IMR-90 (cell line): ENCODE results near the gene MRPS25. TPM values are rescaled to one million over a fixed set of nuclear protein-coding genes. Genes with fewer than 3 reads are reported as not detected.

Source experiments
- ATAC-seq: fragments of 200-7000 bp; cut with Tn5 transposase; 2 replicates; pipeline ENCODE4 v1.9.1; 2020; ENCODE audit warnings: low read depth, mild to moderate bottlenecking, moderate library complexity
- BruUV-seq: library from RNA; stranded (reverse); fragments of 400-500 nt; replicated peaks from 2 replicates; lab custom pipeline; 2021; lab: Mats Ljungman, UMichigan
- CTCF ChIA-PET: fragments of 300-600 bp; formaldehyde crosslinking; extraction: SDS; loops from one replicate; lab custom pipeline; 2021; ENCODE audit warnings: antibody characterized with exemption; lab: Yijun Ruan, JAX
- POLR2A ChIA-PET: fragments of 300-600 bp; sonication (Branson Sonifier 250); formaldehyde crosslinking; loops from one replicate; lab custom pipeline; 2022; ENCODE audit warnings: antibody characterized with exemption; ENCODE audit not compliant: unreplicated experiment; lab: Charles Lee
- DNase-seq: peaks from one replicate; pipeline ENCODE4 v3.0.0; 2013
- H2AFZ ChIP-seq: replicated peaks from 2 replicates; pipeline ENCODE3; 2013; ENCODE audit warnings: low read length, mild to moderate bottlenecking; ENCODE audit not compliant: poor library complexity
- H2AK5ac ChIP-seq: 2 replicates; pipeline ENCODE4 v1.6.1; 2013; ENCODE audit warnings: low read depth, low read length, inconsistent platforms
- H2AK9ac ChIP-seq: replicated peaks from 2 replicates; pipeline ENCODE3; 2013; ENCODE audit warnings: mild to moderate bottlenecking, low read depth, low read length, moderate library complexity; ENCODE audit not compliant: poor library complexity
- H2BK120ac ChIP-seq: 2 replicates; pipeline ENCODE4 v1.6.1; 2013; ENCODE audit warnings: low read depth, low read length, inconsistent platforms
- H2BK15ac ChIP-seq: 3 replicates; pipeline ENCODE4 v1.6.1; 2013; ENCODE audit warnings: low read depth, low read length, inconsistent platforms
- H2BK20ac ChIP-seq: 2 replicates; pipeline ENCODE4 v1.6.1; 2013; ENCODE audit warnings: low read depth, mild to moderate bottlenecking, inconsistent platforms, low read length, moderate library complexity
- H2BK5ac ChIP-seq: 2 replicates; pipeline ENCODE4 v1.6.1; 2013; ENCODE audit warnings: mild to moderate bottlenecking, low read depth, low read length, inconsistent platforms; ENCODE audit not compliant: poor library complexity, severe bottlenecking
- H3K14ac ChIP-seq: replicated peaks from 2 replicates; pipeline ENCODE4 v1.6.1; 2013; ENCODE audit warnings: low read depth, low read length, inconsistent platforms
- H3K18ac ChIP-seq: 2 replicates; pipeline ENCODE4 v1.6.1; 2013; ENCODE audit warnings: low read depth, low read length, control low read depth
- H3K23ac ChIP-seq: 2 replicates; pipeline ENCODE4 v1.6.1; 2013; ENCODE audit warnings: low read depth, low read length, inconsistent platforms
- H3K27ac ChIP-seq: 2 replicates; pipeline ENCODE4 v1.5.1; 2013; ENCODE audit warnings: mild to moderate bottlenecking, control low read depth, low read length; ENCODE audit not compliant: insufficient read depth
- H3K27me3 ChIP-seq: 2 replicates; pipeline ENCODE4 v1.6.1; 2013; ENCODE audit warnings: low read length; ENCODE audit not compliant: control insufficient read depth, insufficient read depth
- H3K36me3 ChIP-seq: 2 replicates; pipeline ENCODE4 v1.6.1; 2013; ENCODE audit warnings: low read length, mixed read lengths; ENCODE audit not compliant: control insufficient read depth, insufficient read depth
- H3K4ac ChIP-seq: 2 replicates; pipeline ENCODE4 v1.6.1; 2013; ENCODE audit warnings: low read depth, low read length, inconsistent platforms
- H3K4me1 ChIP-seq: 2 replicates; pipeline ENCODE4 v1.6.1; 2013; ENCODE audit warnings: low read length, mixed read lengths; ENCODE audit not compliant: control insufficient read depth, insufficient read depth
- H3K4me2 ChIP-seq: 2 replicates; pipeline ENCODE4 v1.6.1; 2013; ENCODE audit warnings: low read depth, mild to moderate bottlenecking, control low read depth, low read length, moderate library complexity
- H3K4me3 ChIP-seq: 2 replicates; pipeline ENCODE4 v1.5.1; 2013; ENCODE audit warnings: low read depth, mild to moderate bottlenecking, control low read depth, low read length, moderate library complexity; ENCODE audit not compliant: insufficient read depth
- H3K56ac ChIP-seq: 2 replicates; pipeline ENCODE4 v1.6.1; 2013; ENCODE audit warnings: low read length, inconsistent platforms; ENCODE audit not compliant: insufficient read depth; ENCODE audit errors: extremely low read depth
- H3K79me1 ChIP-seq, 2 experiments: 2 replicates each; pipeline ENCODE4 v1.6.1; 2013; ENCODE audit warnings: low read length in 2 of 2, inconsistent platforms in 1 of 2, low read depth in 1 of 2
- H3K9ac ChIP-seq: 2 replicates; pipeline ENCODE4 v1.6.1; 2013; ENCODE audit warnings: low read depth, low read length, control low read depth
- H3K9me1 ChIP-seq: 2 replicates; pipeline ENCODE4 v1.6.1; 2013; ENCODE audit warnings: low read length, inconsistent platforms; ENCODE audit not compliant: insufficient read depth
- H3K9me3 ChIP-seq: 2 replicates; pipeline ENCODE4 v1.6.1; 2013; ENCODE audit warnings: low read length; ENCODE audit not compliant: control insufficient read depth, insufficient read depth
- H4K20me1 ChIP-seq: 2 replicates; pipeline ENCODE4 v1.6.1; 2013; ENCODE audit warnings: low read length, inconsistent platforms; ENCODE audit not compliant: insufficient read depth
- H4K5ac ChIP-seq: 2 replicates; pipeline ENCODE4 v1.6.1; 2013; ENCODE audit warnings: mild to moderate bottlenecking, low read depth, low read length, control low read depth
- H4K8ac ChIP-seq, 2 experiments: 2 replicates each; pipeline ENCODE4 v1.6.1; 2013; ENCODE audit warnings: low read depth in 2 of 2, low read length in 2 of 2, control low read depth in 1 of 2, inconsistent platforms in 1 of 2
- H4K91ac ChIP-seq: 2 replicates; pipeline ENCODE4 v1.6.1; 2013; ENCODE audit warnings: low read depth, low read length, inconsistent platforms; ENCODE audit not compliant: insufficient read depth
- BHLHE40 ChIP-seq: fragments of 150-350 bp; IDR thresholded peaks from 2 replicates; pipeline ENCODE4 v1.6.1; 2016; ENCODE audit warnings: mild to moderate bottlenecking, low read depth, low read length
- MAFK ChIP-seq: IDR thresholded peaks from 2 replicates; pipeline ENCODE4 v1.6.1; 2012; ENCODE audit warnings: low read depth, low read length, improper control_type of control experiment
- MAZ ChIP-seq: IDR thresholded peaks from 2 replicates; pipeline ENCODE4 v1.6.1; 2012; ENCODE audit warnings: low read depth, mild to moderate bottlenecking, low read length, improper control_type of control experiment, moderate library complexity, borderline replicate concordance
- MXI1 ChIP-seq: IDR thresholded peaks from 2 replicates; pipeline ENCODE4 v1.6.1; 2012; ENCODE audit warnings: low read depth, mild to moderate bottlenecking, low read length, moderate library complexity, borderline replicate concordance
- SMC3 ChIP-seq: fragments of 150-350 bp; IDR thresholded peaks from 2 replicates; pipeline ENCODE4 v1.6.1; 2016; ENCODE audit warnings: low read depth, mild to moderate bottlenecking, antibody characterized with exemption, low read length, moderate library complexity
- WGBS, 2 experiments: methylation state at CpG; one replicate each; pipeline versions ENCODE4 v1.1.5 to v1.1.7; 2013; ENCODE audit warnings: missing lambda C conversion rate in 2 of 2; ENCODE audit not compliant: insufficient read length in 1 of 2; ENCODE audit errors: extremely low coverage in 2 of 2; 5-methylcytosine and 5-hydroxymethylcytosine counted together
- dilution Hi-C: fragments of 300-500 bp; cut with HindIII; formaldehyde crosslinking; loops from one replicate; pipeline ENCODE4 v1.14.3; 2018; ENCODE audit warnings: low sequenced_read_pairs; ENCODE audit not compliant: unreplicated experiment
- in situ Hi-C: fragments of 300-500 bp; cut with MboI; formaldehyde crosslinking; loops from 3 replicates; pipeline ENCODE4 v1.14.3; 2019; ENCODE audit warnings: low sequenced_read_pairs, inconsistent platforms, mixed read lengths
- intact Hi-C: fragments of 100-400 bp; cut with micrococcal nuclease; formaldehyde crosslinking; loops from 2 replicates; pipeline ENCODE4 v1.10.0; 2022
- polyA plus RNA-seq, 3 experiments: library from polyadenylated mRNA; depleted of rRNA; stranded (reverse); fragments of >200 nt; gene quantifications; 2 replicates each; pipeline ENCODE4 v1.2.3, GENCODE V29; 2012; ENCODE audit warnings: low replicate concordance in 1 of 3
- total RNA-seq: library from RNA; depleted of rRNA; stranded (reverse); fragments of >200 nt; gene quantifications from 2 replicates; pipeline ENCODE4 v1.2.3, GENCODE V29; 2012
- TF ChIP-seq, protein P1 (sequence below): conservative IDR thresholded peaks from 2 replicates; pipeline ENCODE4 v1.5.1; 2012; ENCODE audit warnings: mild to moderate bottlenecking, low read depth, low read length, improper control_type of control experiment

The MRPS25 gene
- total and polyA plus RNA-seq, 2 of the 4 experiments (the other 2 are of a cell fraction): 9.0 to 20.8 TPM

DNA sequence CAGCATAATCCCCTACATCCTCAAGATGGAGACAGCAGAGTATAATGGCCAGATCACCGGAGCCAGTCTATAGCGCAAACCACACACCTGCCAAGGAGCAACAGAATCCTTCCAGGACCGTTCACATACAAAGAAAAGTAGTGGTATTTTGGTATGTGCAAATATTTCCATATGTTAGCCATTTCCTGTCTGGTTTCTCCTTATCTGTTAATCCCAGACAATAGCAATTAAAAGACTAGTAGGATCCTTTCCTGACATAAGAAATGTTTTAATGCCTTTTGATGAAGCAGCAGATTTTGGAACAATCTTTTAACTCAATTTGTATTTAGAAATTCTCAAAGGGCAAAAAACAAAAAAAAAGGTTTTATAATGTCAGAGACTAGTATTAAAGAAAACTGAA lies 22.2 kb downstream of the MRPS25 start:
- CTCF ChIA-PET: no interaction called here
- WGBS, 2 experiments: no CpG with 5 or more reads among the region's 3 CpGs
- no peak overlapping the region for H3K4me2 ChIP-seq
- no peak overlapping the region for H2BK120ac ChIP-seq
- peaks cover 4% of the 10 kb centered on the region for H3K4me1 ChIP-seq
- peaks cover 7 to 13% of the 10 kb centered on the region in 2 experiments; a peak in 3 of 4 replicates for H3K79me1 ChIP-seq
- no peaks in the 10 kb centered on the region for H3K27me3 ChIP-seq
- H3K14ac ChIP-seq: no peak overlapping the region
- H4K5ac ChIP-seq: no peak overlapping the region
- intact Hi-C loops (no loop called here), dilution Hi-C loops (no loop called here), in situ Hi-C loops (loop anchor here (25.0 kb wide), 1 partner anchor 381 kb away; the partner anchor contains the start of gene CCDC174)
- H3K27ac ChIP-seq: no peak overlapping the region
- DNase-seq (peak; percentile 28), ATAC-seq (no peak)
- no peak overlapping the region for H3K18ac ChIP-seq
- POLR2A ChIA-PET: no interaction called here
- H3K4me3 ChIP-seq: no peak overlapping the region
- H2AFZ ChIP-seq: no peak overlapping the region
- no peak overlapping the region for H2BK20ac ChIP-seq
- H4K91ac ChIP-seq: no peak overlapping the region
- H4K20me1 ChIP-seq: no peaks in the 10 kb centered on the region; the same call in 1 of the 2 replicates
- TF ChIP-seq BHLHE40: no peak
- TF ChIP-seq SMC3: no peak
- TF ChIP-seq, protein P1, sequence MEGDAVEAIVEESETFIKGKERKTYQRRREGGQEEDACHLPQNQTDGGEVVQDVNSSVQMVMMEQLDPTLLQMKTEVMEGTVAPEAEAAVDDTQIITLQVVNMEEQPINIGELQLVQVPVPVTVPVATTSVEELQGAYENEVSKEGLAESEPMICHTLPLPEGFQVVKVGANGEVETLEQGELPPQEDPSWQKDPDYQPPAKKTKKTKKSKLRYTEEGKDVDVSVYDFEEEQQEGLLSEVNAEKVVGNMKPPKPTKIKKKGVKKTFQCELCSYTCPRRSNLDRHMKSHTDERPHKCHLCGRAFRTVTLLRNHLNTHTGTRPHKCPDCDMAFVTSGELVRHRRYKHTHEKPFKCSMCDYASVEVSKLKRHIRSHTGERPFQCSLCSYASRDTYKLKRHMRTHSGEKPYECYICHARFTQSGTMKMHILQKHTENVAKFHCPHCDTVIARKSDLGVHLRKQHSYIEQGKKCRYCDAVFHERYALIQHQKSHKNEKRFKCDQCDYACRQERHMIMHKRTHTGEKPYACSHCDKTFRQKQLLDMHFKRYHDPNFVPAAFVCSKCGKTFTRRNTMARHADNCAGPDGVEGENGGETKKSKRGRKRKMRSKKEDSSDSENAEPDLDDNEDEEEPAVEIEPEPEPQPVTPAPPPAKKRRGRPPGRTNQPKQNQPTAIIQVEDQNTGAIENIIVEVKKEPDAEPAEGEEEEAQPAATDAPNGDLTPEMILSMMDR: no peak
- no peak for TF ChIP-seq MXI1
- TF ChIP-seq MAFK: peak; percentile 8; the same call in 1 of the 2 replicates
- no peak for TF ChIP-seq MAZ
- no peaks in the 10 kb centered on the region for H3K9me3 ChIP-seq
- no TSS peak for BruUV-seq
- no peak overlapping the region for H3K56ac ChIP-seq
- H2BK15ac ChIP-seq: no peak overlapping the region
- H3K23ac ChIP-seq: no peak overlapping the region
- no peak overlapping the region for H2AK9ac ChIP-seq
- peaks cover 63% of the 10 kb centered on the region for H3K36me3 ChIP-seq
- no peak overlapping the region for H3K9ac ChIP-seq
- no peak overlapping the region for H2AK5ac ChIP-seq
- no peak overlapping the region for H2BK5ac ChIP-seq
- 0 out of 2 replicates have a peak overlapping the region, but pooled peaks have one; percentile 32 for H3K4ac ChIP-seq
- H3K9me1 ChIP-seq: no peaks in the 10 kb centered on the region; the same call in 1 of the 2 replicates
- no peak overlapping the region for H4K8ac ChIP-seq
